SIG-M5 treated with dmso at 0.1 percent for 504 hours (cell line): ENCODE data around the gene CEACAM19.
"Not testable (repeated sequence)": the region's sequence is repeated elsewhere in the genome, so short reads cannot be mapped to it uniquely, and the experiment has no call there.

Experiments
- DNase-seq: peaks from one replicate; lab custom pipeline; 2025; ENCODE audit not compliant: unreplicated experiment; lab: John Stamatoyannopoulos, UW

Gene CEACAM19

DNA sequence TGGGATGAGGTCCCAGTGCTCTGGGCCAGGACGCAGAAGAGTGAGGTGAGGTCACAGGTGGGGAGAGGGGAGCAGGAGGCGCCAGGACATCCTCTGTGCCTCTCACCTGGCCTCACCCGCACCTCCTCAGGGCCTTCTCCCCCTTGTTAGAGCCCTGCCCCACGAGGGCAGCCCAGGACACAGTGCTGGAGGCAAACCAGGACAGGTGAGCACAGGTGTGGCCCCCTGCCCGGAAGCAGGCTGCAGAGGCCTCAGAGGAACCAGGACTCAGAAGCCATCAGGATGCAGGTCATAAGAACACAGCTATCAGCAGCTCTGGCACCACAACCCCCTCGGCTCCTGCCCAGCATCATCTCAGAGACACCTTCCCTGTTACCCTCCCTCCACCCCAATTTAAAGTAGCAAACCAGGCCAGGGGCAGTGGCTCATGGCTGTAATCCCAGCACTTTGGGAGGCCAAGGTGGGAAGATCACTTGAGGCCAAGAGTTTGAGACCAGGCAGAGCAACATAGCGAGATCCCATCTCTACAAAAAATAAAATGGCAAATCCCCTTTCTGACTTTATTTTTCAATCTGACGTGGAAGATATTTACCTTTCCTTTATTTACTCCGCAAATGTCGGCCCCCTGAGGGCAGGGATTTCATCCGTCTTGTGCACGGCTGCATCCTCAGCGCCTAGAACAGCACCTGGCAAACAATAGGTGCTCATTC is 27.4 kb downstream of the CEACAM19 start, which contains the start of gene CEACAM16:
CEACAM16 (plus strand) TSS at position 660 of the 710 bp plus-strand sequence. CDS start 2,306 bp downstream, outside the sequence.
- no peak for DNase-seq

GRCh38 chr19:44700547-44700946 is 29.3 kb downstream of the CEACAM19 start:
- DNase-seq = no peak

- DNase-seq = no peak
Measured at GRCh38 chr19:44701228-44701627, 29.9 kb downstream of the CEACAM19 start.

DNA sequence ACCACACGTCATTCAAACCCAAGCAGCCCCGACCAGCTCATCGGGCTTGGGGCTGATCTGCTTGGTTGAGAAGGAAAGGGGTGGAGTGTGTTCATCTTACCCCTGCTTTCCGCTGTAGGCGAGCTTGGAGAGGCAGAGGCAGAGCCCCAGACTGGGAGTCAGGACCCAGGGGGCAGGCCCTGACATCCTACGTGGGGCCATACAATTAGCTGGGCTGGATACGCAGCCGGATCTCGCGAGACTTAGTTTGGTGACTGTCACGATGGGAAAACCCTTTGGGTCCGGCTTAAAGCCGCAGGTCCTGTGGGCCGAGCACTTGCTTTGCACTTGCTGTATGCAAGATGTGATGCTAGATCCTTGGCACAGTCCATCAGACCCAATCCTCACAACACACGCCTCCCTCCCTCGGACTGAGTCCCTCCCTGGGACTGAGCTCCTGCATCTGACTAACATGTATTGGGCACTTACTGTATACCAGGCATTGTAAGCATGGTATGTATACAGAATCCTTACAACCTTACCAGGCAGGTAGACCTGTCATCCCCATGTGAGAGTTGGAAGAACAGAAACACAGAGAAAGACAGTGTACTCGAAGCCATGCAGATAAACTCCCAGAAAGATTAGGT is 31.4 kb downstream of the CEACAM19 start:
- no peak for DNase-seq

GRCh38 chr19:44703336-44704078 is 32.2 kb downstream of the CEACAM19 start:
- DNase-seq = no peak

DNA sequence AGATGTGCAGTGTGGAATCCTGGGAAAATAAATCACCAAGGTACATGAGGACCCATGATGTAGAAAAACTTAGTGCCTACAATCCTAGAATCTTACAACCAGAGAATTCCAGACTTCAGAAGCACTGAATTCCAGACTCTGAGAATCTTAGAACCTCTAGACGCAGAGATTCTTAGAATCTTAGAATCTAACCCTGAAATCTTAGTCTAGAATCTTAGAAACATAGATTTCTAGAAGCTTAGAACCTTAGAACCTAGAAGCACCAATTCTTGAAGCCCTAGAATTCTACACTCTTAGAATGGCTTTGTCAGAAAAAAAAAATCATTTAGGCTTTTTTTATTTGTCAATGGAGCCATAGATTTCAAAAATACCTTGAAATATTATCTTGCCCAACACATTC is 33.7 kb downstream of the CEACAM19 start:
- no peak for DNase-seq

DNA sequence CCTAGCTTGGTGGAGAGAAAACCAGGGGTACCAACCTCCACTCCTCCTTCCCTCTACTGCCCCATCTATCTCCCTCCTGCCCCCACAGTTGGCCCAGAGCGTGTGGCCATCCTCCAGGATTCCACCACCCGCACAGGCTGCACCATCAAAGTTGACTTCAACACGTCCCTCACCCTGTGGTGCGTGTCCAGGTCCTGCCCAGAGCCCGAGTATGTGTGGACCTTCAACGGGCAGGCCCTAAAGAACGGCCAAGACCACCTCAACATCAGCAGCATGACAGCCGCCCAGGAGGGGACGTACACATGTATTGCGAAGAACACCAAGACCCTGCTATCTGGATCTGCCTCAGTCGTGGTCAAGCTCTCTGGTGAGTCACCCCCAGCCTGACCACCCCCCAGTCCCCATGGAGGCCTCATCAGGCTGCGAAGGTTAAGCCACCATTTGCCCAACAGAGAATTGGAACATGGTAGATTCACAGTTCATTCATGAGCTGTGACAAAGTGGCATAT is 34.3 kb downstream of the CEACAM19 start:
- no peak for DNase-seq

DNA sequence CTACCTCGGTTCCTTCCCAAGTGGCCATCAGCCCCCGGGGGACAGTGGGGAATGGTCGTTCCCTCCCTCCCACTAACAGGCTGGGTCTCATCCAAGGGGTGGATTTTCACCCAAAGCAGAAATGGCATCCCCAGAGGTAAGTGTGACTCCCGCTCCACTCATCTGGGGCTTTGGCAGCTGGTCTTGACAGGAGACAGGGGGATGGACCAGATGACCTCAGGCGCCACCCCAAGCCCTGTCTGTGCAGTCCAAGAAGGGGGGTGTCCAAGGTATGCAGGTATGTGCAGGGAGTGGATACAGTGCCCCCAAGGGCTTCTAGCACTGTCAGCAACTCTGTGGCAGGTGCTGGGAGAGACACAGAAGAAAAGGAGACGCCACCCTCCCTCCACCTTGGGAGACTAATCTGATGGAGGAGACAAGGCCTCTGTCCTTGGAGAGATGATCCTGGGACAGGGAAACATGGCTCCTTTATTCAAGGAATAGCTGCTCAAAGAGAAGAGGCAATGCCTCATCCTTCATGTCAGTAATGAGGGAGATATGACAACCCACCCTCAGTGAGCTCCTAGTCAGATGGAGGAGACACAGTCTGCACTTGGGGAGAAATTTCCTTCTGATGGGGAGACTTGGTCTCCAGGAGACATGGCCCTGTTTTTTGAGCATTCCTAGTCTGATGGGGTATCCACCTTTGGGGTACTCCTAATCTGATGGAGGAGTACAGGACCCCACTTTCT is 35.4 kb downstream of the CEACAM19 start:
- no peak for DNase-seq

- DNase-seq = no peak
Measured at GRCh38 chr19:44707794-44708193, 36.5 kb downstream of the CEACAM19 start.

GRCh38 chr19:44708940-44709339 is 37.7 kb downstream of the CEACAM19 start:
- DNase-seq = no peak

GRCh38 chr19:44709434-44710266 is 38.4 kb downstream of the CEACAM19 start:
- DNase-seq = not testable (repeated sequence)

- DNase-seq = no peak
Measured at GRCh38 chr19:44710483-44710882, 39.2 kb downstream of the CEACAM19 start.

GRCh38 chr19:44712864-44713515 is 41.7 kb downstream of the CEACAM19 start:
- peak; percentile 63 for DNase-seq

DNA sequence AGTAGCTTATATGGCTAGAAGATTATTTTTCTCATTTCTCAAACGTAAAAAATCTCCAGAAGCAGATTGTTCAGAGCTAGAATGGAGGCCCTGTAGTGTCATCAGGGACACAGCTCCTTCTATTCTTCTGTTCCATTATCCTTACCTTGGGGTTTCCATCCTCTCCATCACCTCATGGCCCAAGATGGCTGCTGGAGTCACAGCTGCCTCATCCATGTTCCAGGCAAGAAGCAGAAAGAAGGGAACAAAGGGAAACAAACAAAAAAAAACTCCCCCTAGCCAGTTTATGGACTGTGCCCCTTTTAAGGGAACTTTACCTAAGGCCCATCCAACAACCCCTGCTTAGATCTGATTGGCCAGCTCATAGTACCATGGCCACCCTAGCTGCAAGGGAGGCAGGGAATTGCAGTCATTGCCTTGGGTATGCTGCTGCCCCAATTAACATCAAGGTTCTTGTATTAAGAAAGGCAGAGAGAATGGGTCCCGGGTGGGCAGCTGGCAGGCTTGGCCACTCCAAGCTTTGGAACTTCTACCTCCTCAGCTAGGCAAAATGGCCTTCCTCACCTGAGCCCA is 43.4 kb downstream of the CEACAM19 start:
- DNase-seq = no peak

DNA sequence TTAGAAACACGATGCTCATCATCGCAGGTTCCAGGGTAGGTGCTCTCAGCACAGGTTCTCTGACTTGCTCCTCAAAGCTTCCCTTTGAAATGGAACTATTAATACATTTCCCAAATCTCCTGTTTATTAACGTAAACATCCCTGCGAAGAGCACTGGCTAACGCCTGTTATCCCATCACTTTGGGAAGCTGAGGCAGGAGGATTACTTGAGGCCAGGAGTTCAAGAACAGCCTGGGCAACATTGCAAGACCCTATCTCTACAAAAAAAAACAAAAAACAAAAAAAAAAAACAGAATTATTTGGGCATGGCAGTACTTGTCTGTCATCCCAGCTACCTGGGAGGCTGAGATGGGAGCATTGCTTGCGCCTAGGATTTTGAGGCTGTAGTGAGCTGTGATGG is 46.3 kb downstream of the CEACAM19 start:
- DNase-seq = no peak

GRCh38 chr19:44718441-44719261 is 47.4 kb downstream of the CEACAM19 start:
- no peak for DNase-seq

- no peak for DNase-seq
Measured at GRCh38 chr19:44719262-44719701, 48.0 kb downstream of the CEACAM19 start.

GRCh38 chr19:44720396-44720795 is 49.1 kb downstream of the CEACAM19 start:
- not testable (repeated sequence) for DNase-seq
